ENCODE results near the gene OR52N1.

OR52N1 gene

DNA sequence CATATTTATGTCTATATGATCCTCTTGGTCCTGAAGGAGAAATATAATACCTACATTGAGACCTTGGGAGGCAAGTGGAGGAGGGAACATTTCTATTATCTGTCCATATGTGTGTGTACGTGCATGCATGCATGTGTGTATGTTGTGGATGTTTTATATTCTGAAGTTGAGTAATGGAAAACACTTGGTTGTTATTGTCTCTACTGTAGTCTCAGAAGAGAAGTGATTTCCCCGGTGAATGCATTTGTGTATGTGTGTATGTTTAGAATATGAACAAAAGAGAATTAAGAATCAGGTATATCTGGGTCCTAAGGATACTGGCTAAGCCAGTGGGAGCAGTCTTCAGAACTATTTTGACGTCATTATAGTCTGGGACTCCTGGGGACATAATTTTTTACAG lies at the start of gene OR52N1:
Gene OR52N1 (minus strand): TSS at position 101 of the 400 bp plus-strand sequence. CDS start 2,449 bp downstream, outside the sequence.
- DNase-seq (ENCODE audit: low read depth, low spot score): no peak

DNA sequence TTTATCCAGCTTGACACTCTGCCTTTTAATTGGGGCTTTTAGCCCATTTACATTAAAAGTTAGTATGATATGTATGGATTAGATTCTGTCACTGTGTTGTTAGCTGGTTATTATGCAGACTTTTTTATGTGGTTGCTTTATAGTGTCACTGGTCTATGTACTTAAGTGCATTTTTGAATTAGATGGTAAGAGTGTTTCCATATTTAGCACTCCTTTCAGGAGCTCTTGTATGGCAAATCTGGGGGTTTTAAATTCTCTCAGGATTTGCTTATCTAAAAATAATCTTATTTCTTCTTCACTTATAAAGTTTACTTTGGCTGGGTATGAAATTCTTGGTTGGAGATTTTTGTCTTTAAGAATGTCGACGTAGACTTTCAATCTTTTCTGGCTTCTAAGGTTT lies 46.6 kb upstream of the OR52N1 start:
- DNase-seq (ENCODE audit: low read depth, low spot score): no peak

DNA sequence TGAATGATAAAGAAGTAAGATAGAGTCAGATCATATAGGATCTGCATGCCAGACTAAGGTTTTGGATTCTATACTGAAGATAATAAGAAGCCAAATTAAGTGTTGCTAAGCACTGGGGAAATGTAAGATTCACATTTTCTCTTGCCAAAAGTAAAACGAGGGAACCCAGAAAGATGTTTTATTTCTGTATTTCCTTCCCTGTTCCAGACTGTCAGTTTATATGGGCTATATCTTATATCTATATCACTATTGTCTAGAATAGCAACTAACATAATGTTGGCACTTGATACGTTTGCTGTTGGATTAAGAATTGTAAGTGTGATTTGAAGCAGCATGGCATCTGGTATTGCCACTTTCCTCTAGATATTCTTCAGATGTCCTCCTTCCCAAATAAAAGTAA lies 42.4 kb upstream of the OR52N1 start:
- DNase-seq (ENCODE audit: low read depth, low spot score): no peak

DNA sequence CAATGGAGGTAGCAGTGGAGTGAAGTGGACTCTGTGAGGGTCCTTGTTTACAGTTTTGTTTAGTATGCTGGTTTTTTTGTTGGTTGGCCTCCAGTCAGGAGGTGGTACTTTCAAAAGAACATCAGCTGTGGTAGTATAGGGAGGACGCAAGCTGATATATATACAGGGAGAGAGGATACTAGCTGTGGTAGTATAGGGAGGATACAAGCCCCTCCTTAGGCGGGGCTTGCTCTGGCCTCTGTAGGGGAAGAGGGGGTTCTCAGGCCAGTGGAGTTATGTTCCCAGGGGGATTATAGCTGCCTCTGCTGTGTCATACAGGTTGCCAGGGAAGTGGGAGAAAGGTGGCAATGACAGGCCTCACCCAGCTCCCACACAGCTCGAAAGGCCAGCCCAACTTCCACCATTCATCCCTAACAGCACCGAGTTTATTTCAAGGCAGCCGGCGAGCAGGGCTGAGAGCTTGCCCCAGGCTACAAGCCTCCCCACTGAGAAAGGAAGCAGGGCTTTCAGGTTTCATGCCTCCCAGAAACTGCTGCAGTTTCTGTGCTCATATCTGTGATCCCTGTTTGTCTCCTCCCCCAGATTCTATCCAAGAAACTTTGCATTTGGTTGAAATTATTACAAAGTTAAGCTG lies 40.2 kb upstream of the OR52N1 start:
- DNase-seq (ENCODE audit: low read depth, low spot score): no peak

DNA sequence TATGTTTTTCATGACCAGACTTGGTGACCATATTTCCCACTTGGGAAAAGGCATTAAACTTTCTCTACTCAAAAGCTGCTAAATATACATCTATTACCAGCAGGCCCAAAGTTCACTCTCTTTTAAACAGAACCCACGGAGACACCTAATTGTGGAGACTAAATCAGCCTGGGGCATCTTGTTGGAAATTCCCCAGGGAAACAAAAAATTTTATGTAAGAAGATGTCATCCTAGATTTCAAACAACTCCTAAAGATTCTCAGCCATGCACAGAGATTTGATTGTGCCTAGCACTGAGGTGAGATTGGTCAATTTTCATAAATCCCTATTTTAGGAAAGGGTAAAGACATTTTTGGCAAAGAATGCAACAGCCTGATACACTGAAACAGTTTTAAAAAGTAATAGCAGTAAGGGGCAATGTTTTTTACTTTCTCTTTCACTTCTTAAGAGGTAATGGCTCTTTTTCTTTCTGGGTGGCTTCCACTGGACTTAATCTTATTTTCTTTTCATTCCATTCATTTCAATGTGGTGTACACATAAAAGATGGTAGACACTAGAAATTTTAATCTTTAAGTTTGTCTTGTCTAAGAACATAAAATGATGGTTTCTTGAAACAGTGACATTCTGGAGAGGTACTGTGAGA lies 27.3 kb upstream of the OR52N1 start:
- DNase-seq (ENCODE audit: low read depth, low spot score): no peak

DNA sequence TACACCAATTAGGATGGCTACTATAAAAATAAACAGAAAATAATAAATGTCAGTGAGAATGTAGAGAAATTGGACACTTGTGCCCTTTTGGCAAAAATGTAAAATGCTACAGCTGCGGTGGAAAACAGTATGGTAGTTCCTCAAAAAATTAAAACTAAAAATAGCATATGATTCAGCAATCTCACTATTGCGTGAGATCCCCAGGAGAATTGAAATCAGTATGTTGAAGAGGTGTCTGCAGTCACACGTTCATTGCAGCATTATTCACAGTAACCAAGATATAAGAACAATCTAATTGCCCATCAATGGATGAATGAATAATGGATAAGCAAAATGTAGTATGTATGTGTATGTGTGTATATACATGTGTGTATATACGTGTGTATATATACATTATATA lies 24.5 kb upstream of the OR52N1 start:
- no peak for DNase-seq (ENCODE audit: low read depth, low spot score)

DNA sequence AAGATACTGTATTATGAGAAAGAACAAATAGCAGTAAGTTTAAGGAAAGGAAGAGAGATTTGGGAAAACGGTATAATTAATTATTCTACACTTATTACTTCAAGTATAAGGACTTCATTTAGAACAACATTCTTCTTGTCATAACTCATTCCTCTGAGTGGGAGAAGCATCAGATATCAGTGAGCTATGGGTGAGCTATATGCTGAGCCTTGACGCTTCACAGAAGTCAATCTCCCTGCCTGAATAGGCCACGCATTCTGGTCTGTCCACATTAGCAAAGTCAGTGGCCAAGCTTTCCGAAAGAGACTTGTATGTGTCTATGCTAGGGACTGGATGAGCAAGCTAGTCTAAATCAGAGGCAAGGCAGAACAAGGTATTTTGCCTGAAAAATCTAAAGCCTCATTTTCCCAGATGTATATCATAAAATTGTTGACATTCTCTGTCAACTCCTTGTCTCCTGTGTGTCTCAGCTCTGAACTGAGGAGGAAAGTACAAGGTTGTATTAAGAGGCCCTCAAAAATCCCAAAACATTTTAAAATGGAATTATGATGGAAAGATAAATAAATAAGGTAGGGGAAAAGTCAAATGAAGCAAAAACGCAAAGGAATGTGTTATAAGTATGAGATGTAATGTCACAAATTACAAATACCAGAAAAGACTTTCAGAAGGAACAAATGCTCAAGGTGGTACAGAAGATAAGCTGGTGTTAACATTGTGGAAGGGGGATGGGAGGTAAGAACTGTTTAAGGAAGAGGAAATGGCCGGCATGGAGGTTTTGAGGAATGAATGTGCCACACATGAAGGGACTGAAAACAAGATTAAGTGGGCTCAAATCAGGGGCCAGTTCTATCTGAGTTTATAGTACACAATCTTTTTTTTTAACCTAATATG lies 19.1 kb upstream of the OR52N1 start:
- DNase-seq (ENCODE audit: low read depth, low spot score): no peak

DNA sequence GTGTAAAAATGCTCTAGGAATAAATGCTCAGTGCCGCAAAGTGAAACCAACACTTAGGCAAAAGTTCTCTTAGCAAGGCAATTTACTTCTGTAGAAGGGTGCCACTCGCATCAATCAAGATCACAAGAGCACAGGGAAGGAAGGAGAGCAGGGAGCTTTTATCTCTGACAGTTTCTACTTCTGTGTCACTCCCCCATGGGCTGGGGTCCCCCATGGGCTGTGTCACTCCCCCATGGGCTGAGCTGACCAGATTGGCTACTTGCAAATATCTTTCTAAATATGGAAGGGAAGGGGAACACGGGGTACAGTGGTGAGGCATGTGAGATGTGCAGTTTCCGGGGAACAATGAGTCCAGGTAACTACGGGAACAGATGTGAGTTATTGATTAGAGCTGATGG lies 18.1 kb upstream of the OR52N1 start:
- DNase-seq (ENCODE audit: low read depth, low spot score): no peak

DNA sequence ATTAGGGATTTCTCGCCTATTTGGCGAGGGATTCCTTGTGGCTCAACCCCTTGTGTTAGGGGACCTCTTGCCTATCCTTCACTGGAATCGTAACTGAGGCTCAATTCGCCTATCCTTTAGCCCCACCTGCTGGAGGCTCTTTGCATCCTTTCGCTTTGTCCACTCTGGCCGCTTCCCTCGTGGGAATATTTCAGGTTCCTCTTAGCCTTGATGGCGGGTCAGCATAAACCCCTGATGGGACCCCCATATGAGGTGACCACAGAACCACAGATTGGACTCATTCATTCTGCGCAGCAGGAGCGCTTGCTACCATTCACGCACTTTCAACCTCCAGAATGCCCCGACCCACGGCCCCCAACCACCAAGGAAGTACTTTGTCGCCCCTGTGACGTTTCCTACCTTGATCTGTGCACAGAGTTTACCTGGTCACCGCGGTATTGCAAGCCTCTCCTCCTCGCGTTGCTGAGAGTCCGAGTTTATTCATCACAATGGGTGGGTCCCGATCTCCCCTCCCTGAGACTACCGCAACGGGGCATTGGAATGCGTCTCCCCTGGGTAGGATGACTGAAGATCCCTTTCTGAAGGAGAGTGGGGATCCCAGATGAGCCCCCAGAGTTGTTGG lies 17.5 kb upstream of the OR52N1 start, which contains the start of gene OR52N2:
Gene OR52N2 (plus strand): TSS at position 425 of the 622 bp plus-strand sequence. CDS start 11,412 bp downstream, outside the sequence.
- peak; percentile 21 for DNase-seq (ENCODE audit: low read depth, low spot score)

DNA sequence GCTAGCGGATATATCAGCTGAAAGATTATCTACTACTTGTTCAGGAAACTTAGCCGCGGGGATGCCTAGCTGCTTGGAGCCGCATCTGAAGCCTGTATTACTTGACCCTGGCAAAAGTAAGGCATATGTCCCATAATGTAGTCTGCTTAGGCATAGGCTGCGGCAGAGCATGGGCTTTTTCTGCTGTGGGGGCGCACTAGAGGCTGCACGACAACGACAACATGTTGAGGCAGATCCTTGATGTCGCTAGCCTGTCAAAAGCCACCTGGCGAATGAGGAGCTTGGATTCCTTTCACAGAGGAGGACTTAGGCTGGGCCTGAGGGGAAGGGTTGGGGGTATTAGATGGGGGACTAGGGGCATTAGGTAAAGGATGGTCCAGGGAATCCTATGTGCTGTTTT lies 16.5 kb upstream of the OR52N1 start:
- no peak for DNase-seq (ENCODE audit: low read depth, low spot score)

DNA sequence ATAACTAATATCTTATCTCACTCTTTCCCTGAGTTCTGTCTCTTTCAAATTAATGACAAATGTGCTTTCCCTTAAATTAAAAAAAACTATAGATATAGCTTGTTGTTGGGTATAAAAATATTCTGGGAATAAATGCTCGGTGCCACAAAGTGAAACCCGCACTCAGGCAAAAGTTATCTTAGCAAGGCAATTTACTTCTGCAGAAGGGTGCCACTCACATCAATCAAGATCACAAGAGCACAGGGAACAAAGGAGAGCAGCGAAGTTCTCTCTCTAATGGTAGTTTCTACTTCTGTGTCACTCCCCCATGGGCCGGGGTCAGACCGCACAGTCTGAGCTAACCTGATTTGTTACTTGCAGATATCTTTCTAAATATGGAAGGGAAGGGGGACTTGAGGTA lies 12.9 kb upstream of the OR52N1 start:
- DNase-seq (ENCODE audit: low read depth, low spot score): no peak

DNA sequence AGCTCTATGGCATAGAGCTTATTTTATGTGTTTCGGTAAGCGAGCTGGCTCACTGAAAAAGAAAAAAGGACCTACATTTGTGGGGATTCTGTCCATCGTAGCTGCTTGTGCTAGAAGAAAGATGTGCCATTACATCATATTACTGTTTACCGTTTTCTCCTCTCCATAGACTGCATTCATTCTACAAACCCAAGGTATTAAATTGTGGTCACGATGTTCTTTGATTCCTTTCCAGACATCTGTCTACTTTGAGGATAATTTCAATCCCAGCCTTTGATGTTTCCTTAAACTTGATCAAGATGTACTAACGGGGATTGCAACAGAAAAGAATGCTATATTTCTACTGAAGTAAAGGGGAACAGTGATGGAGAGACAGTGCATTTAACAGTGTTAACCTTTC lies 5.5 kb upstream of the OR52N1 start:
- DNase-seq (ENCODE audit: low read depth, low spot score): no peak

DNA sequence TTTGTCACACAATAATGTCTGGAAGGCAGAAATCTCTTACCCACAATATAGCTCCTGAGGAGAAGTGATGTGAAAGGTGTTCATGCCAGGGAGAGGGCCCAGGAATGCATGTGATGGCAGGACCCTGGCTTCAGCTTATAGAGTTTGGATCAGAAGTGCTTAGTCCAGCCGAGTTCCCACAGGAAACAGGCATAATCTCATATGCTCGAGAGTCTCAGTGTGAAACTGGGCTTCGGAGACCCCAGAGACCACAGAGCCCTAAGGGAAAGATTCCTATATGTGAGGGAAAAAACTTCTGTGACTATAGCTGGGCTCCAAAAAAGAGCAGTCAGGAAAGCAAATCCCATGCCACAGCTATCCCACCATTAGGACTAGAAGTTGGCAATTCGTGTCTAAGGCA lies 7.8 kb downstream of the OR52N1 start, which contains the start of gene OR52N5:
Gene OR52N5 (minus strand): TSS at position 101 of the 400 bp plus-strand sequence. CDS start 4,721 bp downstream, outside the sequence.
- DNase-seq (ENCODE audit: low read depth, low spot score): no peak

DNA sequence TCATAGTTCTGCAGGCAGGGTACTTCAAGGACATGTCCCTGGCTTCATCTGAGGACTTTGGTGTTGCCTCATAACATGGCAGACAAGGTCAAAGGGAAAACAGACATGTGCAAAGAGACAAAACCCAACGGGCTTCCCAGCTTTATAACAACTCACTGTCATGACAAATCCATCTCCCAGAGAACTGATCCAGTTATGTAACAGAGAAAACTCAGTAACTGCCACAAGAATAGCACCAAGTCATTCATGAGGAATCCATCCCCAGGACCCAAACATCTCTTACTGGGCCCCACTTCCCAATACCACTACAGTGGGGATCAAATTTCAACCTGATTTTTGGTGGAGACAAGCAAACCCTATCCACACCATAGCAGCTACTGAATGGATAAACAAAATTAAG lies 24.0 kb downstream of the OR52N1 start:
- no peak for DNase-seq (ENCODE audit: low read depth, low spot score)

DNA sequence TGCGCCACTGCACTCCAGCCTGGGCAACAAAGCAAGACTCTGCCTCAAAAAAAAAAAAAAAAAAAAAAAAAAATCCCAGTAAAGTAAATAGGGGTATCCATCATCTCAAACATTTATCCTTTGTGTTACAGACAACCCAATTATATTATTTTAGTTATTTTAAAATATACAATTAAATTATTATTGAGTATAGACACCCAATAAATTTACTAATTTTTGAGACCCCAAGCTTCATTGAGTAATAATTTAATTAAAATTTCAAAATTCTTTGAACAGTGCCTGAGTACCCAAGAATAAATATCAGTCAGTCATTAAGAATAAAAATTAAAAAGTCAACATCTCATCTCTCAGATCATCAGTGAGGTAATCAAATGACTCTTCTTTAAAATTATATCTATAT lies 37.1 kb downstream of the OR52N1 start, which contains the start of gene OR52N4:
Gene OR52N4 (plus strand): TSS at position 301 of the 400 bp plus-strand sequence. CDS start 498 bp downstream, outside the sequence.
- no peak for DNase-seq (ENCODE audit: low read depth, low spot score)

DNA sequence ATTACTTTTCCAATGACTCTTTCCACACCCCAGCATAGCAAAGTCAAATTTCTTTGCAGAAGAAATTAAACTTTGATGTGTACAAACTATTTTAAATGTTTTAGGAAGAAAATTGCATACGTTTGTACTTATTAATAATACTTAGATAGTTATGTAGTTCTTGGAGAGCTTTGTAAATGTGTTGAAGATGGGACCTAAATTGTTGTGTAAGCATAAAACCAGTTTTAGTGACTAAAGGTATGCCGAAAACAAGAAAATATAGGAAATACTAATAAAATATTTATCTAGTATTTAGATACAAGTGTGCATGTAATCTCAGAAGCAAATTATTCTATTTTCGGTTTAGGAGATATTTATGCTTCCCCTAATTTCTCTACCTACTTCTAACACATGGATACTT lies 41.2 kb downstream of the OR52N1 start:
- no peak for DNase-seq (ENCODE audit: low read depth, low spot score)

DNA sequence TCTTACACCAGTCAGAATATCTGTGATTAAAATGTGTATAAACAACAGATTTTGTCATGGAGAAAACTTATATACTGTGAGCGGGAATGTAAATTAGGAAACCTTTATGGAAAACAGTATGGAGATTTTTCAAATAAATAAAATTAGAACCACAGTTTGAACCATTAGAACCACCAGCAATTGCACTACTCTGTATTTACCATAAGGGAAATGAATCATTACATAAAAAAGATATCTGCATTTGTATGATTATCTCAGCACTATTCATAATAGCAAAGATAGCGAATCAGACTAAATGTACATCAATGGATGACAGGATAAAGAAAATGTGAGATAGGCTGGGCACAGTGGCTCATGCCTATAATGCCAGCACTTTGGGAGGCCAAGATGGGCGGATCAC lies 44.5 kb downstream of the OR52N1 start:
- DNase-seq (ENCODE audit: low read depth, low spot score): no peak

DNA sequence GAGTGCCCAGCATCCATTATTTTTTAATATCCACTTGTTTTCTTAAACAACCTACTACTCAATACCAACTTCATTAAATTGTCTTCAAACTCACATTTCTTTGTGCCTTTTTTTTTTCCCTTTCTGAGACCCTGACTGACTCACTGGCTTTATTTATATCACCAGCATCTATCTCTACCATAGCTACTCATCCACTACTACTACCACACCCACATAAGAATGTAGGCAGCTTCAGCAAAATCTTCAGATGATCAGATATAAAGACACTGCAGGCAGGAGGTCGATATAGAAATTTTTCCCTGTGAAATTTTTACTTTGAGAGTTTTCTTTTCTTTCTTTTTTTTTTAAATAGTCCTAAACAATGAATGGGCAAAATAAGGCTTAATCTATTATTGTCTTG lies 52.6 kb downstream of the OR52N1 start:
- DNase-seq (ENCODE audit: low read depth, low spot score): no peak

DNA sequence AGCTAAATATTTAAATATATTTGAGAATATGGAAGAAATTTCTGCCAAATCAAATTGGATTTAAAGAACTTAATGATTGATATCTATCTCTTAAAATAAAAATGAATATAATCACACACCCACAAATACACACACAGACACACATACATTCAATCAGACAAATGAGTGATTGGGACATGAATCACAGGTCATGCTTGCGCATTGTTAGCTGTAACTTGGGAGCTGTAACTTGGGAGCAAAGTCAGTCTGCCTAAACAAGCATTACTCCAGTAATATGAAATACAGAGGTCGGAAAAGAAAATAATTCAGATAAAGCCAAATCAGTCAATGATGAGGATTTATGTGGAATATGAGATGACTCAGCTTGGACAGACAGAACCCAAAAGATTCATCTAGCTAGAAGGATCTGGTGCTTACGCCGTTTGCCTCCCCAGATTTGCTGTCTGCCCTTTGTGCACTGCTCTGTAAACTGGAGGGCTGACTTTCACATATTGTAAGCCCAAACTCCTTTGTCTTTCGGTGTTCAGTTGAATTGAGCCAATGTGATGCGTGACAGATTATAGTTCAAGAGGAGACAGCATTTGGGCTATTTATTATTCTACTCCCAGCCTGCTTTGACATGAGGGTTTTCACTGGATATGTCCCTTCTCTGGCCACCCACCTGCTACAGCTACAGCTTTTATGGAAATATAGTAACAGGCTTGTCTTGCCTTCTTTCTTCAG lies 53.2 kb downstream of the OR52N1 start:
- DNase-seq (ENCODE audit: low read depth, low spot score): no peak

DNA sequence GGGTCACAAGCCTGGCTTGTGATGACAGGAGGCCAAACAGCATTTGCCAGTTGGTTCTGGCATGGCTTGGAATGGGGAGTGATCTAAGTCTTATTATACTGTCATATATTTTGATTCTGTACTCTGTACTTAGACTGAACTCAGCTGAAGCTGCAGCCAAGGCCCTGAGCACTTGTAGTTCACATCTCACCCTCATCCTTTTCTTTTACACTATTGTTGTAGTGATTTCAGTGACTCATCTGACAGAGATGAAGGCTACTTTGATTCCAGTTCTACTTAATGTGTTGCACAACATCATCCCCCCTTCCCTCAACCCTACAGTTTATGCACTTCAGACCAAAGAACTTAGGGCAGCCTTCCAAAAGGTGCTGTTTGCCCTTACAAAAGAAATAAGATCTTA lies 54.0 kb downstream of the OR52N1 start:
- DNase-seq (ENCODE audit: low read depth, low spot score): no peak
